Tibial nerve (tissue), 4 donors: Measurements from ENCODE around the gene NKAIN4. TPM values are rescaled to one million over a fixed set of nuclear protein-coding genes. Genes with fewer than 3 reads are reported as not detected.

ENCODE experiments used
- DNase-seq, 2 donors: peaks; one replicate each; pipeline ENCODE4 v3.0.0-alpha.2; 2019; ENCODE audit warnings: low spot score in 2 of 2
- H3K27ac ChIP-seq, 4 donors: fragments of 200-600 bp; sonication (generic) in 3 of 4; one replicate each; pipeline ENCODE4 v1.5.1; 2017 to 2019; ENCODE audit warnings: mild to moderate bottlenecking in 1 of 4
- H3K27me3 ChIP-seq, 2 donors: fragments of 200-600 bp; sonication (generic) in 1 of 2; one replicate each; pipeline versions ENCODE4 v1.5.1 to v1.6.0; 2017 to 2019
- H3K36me3 ChIP-seq, 3 donors: fragments of 200-600 bp; sonication (generic); one replicate each; pipeline ENCODE4 v1.5.1; 2018 to 2019
- H3K4me1 ChIP-seq, 4 donors: fragments of 200-600 bp; sonication (generic) in 3 of 4; one replicate each; pipeline ENCODE4 v1.5.1; 2017 to 2019
- H3K4me3 ChIP-seq, 4 donors: fragments of 200-600 bp; sonication (generic) in 3 of 4; one replicate each; pipeline ENCODE4 v1.5.1; 2017 to 2019; ENCODE audit warnings: mild to moderate bottlenecking in 1 of 4, moderate library complexity in 1 of 4
- H3K9me3 ChIP-seq, 4 donors: fragments of 200-600 bp; sonication (generic) in 3 of 4; one replicate each; pipeline ENCODE4 v1.5.1; 2017 to 2019
- EP300 ChIP-seq, 2 donors: sonication (generic); formaldehyde crosslinking; IDR thresholded peaks; one replicate each; pipeline ENCODE4 v1.6.1; 2017; ENCODE audit warnings: antibody characterized with exemption in 2 of 2, mild to moderate bottlenecking in 1 of 2
- POLR2A ChIP-seq, 2 donors: fragments of 450-650 bp; IDR thresholded peaks; one replicate each; pipeline ENCODE4 v1.6.1; 2017; ENCODE audit warnings: antibody characterized with exemption in 2 of 2, mild to moderate bottlenecking in 2 of 2, moderate library complexity in 2 of 2
- WGBS, 2 donors: methylation state at CpG; one replicate each; pipeline ENCODE4 v1.1.5; 2018; 5-methylcytosine and 5-hydroxymethylcytosine counted together
- small RNA-seq: library from RNA; depleted of rRNA; stranded (forward); fragments of <200 nt; gene quantifications from one replicate; pipeline ENCODE3, GENCODE V24; 2016
- total RNA-seq, 4 donors: library from RNA; depleted of rRNA; stranded (reverse); fragments of >200 nt; gene quantifications; one replicate each; pipeline ENCODE4 v1.1.0, GENCODE V29; 2016
- TF ChIP-seq, protein P1 (sequence below), 5 experiments: fragments of 200-600 bp in 3 of 5; fragments of 450-650 bp in 2 of 5; sonication (generic) in 3 of 5; IDR thresholded peaks; one replicate each; pipeline ENCODE4 v1.5.1; 2016 to 2019; ENCODE audit warnings: antibody characterized with exemption in 5 of 5, mild to moderate bottlenecking in 3 of 5, moderate library complexity in 2 of 5

NKAIN4 gene
- total RNA-seq, 4 donors from 2014 or later = 1.2 to 7.2 (median 3.1) TPM

DNA sequence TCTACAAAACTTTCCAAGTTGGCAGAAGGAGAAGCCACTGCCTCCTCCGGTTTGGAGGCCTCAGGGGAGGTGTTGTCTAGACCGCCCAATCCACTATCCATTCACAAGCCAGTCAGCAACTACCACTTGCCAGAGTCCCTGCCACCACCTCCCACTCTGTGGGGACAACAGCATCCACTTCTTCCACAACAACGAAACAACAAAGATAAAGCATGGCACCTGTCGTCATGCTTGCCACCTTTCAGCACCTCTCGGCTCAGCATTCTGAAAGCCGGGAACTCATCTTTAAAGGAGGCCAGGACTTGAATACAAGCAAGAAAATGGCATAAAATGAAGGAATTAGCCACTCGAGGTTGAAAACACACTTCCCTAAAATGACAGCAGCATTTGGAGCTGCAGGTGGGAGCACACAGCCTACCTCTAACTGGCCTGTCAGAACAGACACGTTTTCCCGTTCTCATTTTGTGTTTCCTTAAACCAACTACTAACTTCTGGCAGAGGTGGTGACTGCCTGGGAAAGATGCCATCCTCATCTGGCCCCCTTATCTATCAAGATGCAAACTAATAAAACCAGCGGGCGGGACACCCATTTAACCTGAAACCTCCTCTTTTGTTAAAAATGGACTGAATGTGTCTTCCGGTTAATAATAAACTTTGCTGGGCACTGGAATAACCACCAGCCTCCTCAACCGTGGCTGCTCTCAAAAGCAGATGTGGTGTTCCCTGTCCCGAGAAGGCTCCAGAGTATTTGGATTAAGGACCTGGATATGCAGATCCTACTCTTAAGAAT is 60.1 kb downstream of the NKAIN4 start:
- Histone ChIP-seq H3K36me3 (peaks cover 0 to 35% (median 8%) of the 10 kb centered on the region in 3 donors), H3K27me3 (no peaks in the 10 kb centered on the region), H3K27ac (no peak overlapping the region), H3K4me3 (no peak overlapping the region), H3K9me3 (no peaks in the 10 kb centered on the region), H3K4me1 (peaks cover 0 to 18% (median 2%) of the 10 kb centered on the region in 4 donors)
- DNase-seq = no peak
- WGBS, 2 donors = 82 to 83% methylated on average over 14 of the region's 14 CpGs
- TF ChIP-seq, protein P1, sequence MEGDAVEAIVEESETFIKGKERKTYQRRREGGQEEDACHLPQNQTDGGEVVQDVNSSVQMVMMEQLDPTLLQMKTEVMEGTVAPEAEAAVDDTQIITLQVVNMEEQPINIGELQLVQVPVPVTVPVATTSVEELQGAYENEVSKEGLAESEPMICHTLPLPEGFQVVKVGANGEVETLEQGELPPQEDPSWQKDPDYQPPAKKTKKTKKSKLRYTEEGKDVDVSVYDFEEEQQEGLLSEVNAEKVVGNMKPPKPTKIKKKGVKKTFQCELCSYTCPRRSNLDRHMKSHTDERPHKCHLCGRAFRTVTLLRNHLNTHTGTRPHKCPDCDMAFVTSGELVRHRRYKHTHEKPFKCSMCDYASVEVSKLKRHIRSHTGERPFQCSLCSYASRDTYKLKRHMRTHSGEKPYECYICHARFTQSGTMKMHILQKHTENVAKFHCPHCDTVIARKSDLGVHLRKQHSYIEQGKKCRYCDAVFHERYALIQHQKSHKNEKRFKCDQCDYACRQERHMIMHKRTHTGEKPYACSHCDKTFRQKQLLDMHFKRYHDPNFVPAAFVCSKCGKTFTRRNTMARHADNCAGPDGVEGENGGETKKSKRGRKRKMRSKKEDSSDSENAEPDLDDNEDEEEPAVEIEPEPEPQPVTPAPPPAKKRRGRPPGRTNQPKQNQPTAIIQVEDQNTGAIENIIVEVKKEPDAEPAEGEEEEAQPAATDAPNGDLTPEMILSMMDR (IDR thresholded peaks at IDR 0.05) = no peak
- no peak for TF ChIP-seq POLR2A (IDR thresholded peaks at IDR 0.05)

- TF ChIP-seq, protein P1 (IDR thresholded peaks at IDR 0.05) = no peak
- TF ChIP-seq POLR2A (IDR thresholded peaks at IDR 0.05) (no peak), EP300 (IDR thresholded peaks at IDR 0.05) (no peak)
- WGBS, 2 donors = 90 to 91% methylated on average over 21 of the region's 21 CpGs
- H3K36me3 ChIP-seq = peaks cover 0 to 35% (median 8%) of the 10 kb centered on the region in 3 donors
- no peak for DNase-seq
- H3K4me1 ChIP-seq = peaks cover 0 to 8% (median 0%) of the 10 kb centered on the region in 4 donors
- no peaks in the 10 kb centered on the region for H3K9me3 ChIP-seq
- H3K27ac ChIP-seq = no peak overlapping the region
- no peaks in the 10 kb centered on the region for H3K27me3 ChIP-seq
- no peak overlapping the region for H3K4me3 ChIP-seq
Observed at GRCh38 chr20:63192721-63193120, 61.5 kb downstream of the NKAIN4 start.

- Histone ChIP-seq H3K4me1 (no peaks in the 10 kb centered on the region), H3K4me3 (no peak overlapping the region), H3K36me3 (peaks cover 0 to 23% (median 8%) of the 10 kb centered on the region in 3 donors), H3K27ac (no peak overlapping the region), H3K9me3 (no peaks in the 10 kb centered on the region), H3K27me3 (no peaks in the 10 kb centered on the region)
- DNase-seq = no peak
- TF ChIP-seq, protein P1 (IDR thresholded peaks at IDR 0.05) = no peak
- TF ChIP-seq EP300 (IDR thresholded peaks at IDR 0.05) (no peak), POLR2A (IDR thresholded peaks at IDR 0.05) (no peak)
- WGBS, 2 donors = 82 to 85% methylated on average over 13 to 14 of the region's 14 CpGs
Observed at GRCh38 chr20:63191400-63191799, 62.9 kb downstream of the NKAIN4 start.

GRCh38 chr20:63190828-63191227 is 63.4 kb downstream of the NKAIN4 start:
- Histone ChIP-seq H3K4me3 (no peak overlapping the region), H3K27ac (no peak overlapping the region), H3K27me3 (no peaks in the 10 kb centered on the region), H3K9me3 (no peaks in the 10 kb centered on the region), H3K4me1 (no peaks in the 10 kb centered on the region), H3K36me3 (peaks cover 0 to 20% (median 5%) of the 10 kb centered on the region in 3 donors)
- no peak for DNase-seq
- TF ChIP-seq, protein P1 (IDR thresholded peaks at IDR 0.05) = no peak
- TF ChIP-seq POLR2A (IDR thresholded peaks at IDR 0.05) (no peak), EP300 (IDR thresholded peaks at IDR 0.05) (no peak)
- 90 to 91% methylated on average over 10 of the region's 20 CpGs for WGBS, 2 donors

Small RNAs within 50 kb of the gene (small RNA-seq; reads per million reads assigned to genes)
- gene MIR3196 (not detected), gene MIR4326 (not detected)

Other genes with a start within 250 kb of the NKAIN4 start
- gene BHLHE23, start 247.5 kb downstream of the NKAIN4 start, total RNA-seq = not detected
- 10 to 100 TPM; 20.7 to 25.5 (median 23.3) TPM for gene YTHDF1, start 38.3 kb downstream of the NKAIN4 start, total RNA-seq
- gene BIRC7, start 18.6 kb downstream of the NKAIN4 start, total RNA-seq = 10 to 100 TPM; 29.4 to 53.1 (median 42.2) TPM
- 100 to 1,000 TPM in 1 of 4 donors, 10 to 100 TPM in 3; 55.3 to 124 (median 68.6) TPM for gene ARFGAP1, start 18.4 kb upstream of the NKAIN4 start, total RNA-seq
- under 1 TPM in 2 of 4 donors, not detected in 2; 0.20 to 0.44 TPM for gene COL20A1, start 38.7 kb upstream of the NKAIN4 start, total RNA-seq
- gene CHRNA4, start 106.9 kb upstream of the NKAIN4 start, total RNA-seq = 1 to 10 TPM in 1 of 4 donors, under 1 TPM in 1, not detected in 2; 0.20 to 1.5 TPM
- gene KCNQ2, start 218.2 kb upstream of the NKAIN4 start, total RNA-seq = not detected
- gene EEF1A2, start 244.6 kb upstream of the NKAIN4 start, total RNA-seq = not detected